GM18498 (cell line): Measurements from ENCODE around the gene TRIM9.

Source experiments
- ATAC-seq: cut with Tn5 transposase; IDR thresholded peaks from one replicate; pipeline ENCODE4 v1.9.1; 2021; ENCODE audit warnings: mild to moderate bottlenecking, moderate library complexity; ENCODE audit not compliant: unreplicated experiment

The TRIM9 gene

DNA sequence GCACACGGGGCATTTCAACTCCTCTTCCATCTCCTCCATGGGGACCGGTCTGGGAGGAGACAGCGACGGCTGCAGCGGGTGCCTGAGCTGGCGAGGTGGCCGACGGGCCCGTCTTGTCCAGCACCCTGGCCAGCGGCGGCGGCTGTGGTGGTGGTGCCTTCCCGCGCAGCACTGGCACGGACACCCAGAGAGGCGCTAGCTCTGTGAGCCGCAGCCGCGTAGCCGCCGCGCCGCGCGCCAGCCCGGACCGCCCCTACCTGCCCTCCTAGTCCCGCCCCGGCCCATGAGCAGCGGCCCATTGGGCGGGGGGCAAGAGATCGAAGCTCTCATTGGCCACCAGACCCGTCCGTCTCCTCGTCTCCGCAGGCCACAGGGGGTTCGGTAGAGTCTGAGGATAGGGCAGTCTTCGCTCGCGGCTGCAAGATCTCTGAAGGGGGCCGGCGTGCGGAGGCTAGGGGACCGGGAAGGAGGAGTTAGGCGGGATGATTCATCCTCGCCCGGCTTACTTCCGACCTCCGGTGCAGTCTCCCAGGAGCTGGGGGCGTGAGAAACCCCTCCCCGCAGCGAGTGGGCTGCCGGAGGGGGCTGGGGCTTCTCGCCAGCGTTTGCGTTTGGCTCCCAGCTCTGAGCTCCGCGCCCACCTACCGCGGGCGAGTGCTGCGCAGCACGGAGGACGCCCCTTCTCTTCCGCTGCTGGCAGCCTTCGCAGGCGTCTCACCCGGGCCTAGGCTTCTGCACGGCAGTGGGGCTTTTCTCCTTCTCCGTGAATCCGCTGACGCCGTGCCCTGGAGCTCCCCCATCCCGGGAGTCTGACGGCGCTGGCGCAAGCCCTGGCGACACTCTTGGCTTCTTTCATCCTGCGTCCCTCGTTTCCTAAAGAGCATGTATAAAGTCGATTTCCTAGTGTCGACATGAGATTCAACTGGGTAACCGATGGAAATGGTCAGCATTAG is at the start of gene TRIM9:
Gene TRIM9, minus strand, starts transcription at position 205 of the 953 bp plus-strand sequence. Its CDS starts 166 bp downstream, at position 39.
- ATAC-seq: peak; percentile 99

DNA sequence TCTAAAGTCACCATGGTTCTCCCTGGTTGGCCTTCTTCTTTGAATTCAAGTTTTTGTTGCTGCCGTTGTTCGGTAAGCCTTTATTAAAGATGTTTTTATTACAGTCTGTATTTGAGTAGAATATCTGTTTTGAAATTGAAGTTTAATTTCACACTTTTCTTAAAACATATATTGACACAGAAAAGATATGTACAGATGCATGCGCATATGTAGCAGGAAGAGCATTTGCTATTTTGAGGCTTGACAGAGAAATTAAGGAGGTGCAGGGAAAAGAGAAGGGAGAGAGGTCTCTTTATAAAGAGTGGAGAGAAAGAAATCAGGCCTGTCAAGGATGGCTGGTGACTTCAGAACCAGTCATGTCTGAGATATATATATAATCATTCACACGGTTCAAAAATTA is 46.0 kb upstream of the TRIM9 start:
- no peak for ATAC-seq

DNA sequence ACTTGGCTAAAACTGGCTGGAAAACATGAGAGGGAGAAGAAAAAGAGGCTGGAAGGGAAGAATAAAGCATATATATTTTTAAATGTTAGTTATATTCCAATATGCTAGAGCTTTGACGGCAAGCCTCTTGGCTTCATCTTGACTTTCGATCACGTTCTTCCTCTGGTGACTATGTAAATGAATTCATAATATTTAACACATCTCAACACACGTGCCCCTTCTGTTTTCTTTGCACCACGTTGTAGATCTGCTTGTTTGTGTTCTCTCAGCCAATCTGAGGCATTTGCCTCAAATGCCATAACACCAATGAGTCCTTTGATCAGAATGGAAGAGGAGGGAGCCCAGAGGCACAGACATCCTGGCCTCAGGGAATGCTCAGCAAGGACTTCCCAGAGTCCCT is 45.4 kb upstream of the TRIM9 start:
- ATAC-seq: no peak

DNA sequence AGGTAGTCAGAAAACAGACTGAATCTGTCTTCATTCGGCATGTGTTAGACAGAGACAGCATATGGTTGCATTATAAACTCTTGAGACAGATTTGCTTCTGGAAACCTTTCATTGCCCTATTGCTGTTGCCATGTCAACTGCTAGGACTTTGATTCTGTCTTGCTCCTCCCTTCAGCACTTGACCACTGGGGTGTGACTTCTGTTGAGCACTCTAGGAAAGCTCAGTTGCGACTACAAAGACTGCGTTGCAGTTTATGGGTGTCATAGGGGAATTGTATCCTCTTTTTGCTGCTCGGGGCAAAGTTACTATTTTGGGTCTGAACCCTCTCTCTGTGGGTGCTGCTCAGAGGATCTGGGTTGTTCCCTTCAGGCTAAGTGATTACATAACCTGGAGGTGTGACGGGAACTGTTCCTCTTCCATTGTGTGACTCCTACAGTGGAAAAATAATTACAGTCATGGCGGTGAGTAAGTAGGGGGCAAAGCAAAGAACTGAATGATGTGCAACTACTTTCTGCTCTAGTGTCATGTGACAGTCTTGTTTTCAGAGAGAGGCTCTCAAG is 44.3 kb upstream of the TRIM9 start:
- ATAC-seq: no peak

DNA sequence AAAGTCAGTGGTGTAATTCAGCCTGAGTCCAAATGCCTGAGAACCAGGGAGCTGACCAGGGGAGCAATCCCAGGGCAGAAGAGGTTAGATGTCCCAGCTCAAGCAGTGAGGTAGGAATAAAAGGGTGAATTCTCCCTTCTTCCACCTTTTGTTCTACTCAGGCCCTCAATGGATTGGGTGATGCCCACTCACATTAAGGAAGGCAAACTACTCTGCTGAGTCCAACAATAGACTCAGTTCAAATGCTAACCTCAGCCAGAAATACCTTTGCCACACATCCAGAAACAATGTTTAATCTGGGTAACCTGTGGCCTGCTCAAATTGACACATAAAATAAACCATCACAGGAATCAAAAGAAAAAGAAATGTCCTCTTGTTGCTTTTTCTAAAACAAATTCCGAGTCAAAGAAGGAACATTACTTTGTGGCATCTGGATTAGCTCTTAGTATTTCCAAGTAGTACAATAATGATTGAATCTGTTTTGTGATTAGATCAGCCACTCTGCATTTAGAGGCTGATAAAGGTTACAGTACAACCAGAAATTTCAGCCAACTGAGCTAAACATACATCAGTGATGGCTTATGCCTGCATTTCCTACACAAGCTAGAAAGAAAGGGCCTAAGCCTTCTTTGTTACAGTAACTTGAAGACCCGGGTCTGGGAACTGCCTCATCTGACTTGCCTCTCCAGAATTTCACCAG is 43.6 kb upstream of the TRIM9 start:
- no peak for ATAC-seq

DNA sequence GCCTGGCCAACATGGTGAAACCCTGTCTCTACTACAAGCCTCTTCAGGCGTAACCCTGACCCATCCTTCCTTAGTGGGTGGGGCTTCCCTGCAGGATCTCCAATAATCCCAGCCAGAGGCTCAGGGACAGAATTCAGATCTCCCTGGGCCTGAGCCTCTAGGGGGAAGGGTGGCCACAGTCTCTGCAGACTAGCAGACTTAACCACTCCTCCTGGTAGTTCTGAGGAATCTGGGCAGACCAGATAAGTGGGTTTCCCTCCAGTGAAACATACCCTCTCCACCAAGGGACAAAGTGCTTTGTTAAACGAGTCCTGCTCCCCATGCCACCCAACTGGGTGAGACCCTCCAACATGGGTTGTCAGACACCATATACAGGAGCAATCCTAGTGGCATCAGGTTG is 36.6 kb upstream of the TRIM9 start:
- ATAC-seq: no peak

DNA sequence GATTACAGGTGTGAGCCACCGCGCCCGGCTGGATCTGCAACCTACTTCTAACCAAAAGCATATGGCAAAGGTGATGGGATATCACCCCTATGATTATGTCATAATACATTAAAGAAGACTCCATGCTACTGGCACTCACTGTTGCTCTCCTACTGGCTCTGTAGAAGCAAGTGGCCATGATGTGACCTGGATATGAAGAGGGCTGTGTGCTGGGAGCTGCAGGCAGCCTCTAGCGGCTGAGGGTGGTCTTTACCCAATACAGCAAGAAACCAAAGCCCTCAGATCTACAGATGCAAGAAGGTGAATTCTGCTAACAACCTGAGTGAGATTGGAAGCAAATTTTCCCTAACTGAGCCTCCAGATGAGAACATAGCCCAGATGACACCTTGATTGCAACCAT is 34.2 kb upstream of the TRIM9 start:
- no peak for ATAC-seq

DNA sequence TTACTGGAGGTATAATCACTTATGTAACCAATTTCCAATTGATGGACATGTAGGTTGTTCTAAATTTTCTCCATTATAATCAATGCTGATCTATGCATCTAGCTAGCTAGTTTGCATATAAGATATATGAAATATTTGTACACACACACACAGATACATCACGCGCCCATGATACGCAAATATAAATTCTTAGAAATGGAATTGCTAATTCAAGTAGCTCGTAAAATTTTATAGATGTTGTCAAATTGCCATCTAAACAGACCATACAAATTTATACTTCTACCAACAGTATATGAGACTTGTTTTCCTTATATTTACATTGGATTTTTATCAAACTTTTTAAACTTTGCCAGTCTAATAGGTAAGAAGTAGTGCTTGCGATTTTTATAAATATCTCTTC is 29.1 kb upstream of the TRIM9 start:
- ATAC-seq: no peak

DNA sequence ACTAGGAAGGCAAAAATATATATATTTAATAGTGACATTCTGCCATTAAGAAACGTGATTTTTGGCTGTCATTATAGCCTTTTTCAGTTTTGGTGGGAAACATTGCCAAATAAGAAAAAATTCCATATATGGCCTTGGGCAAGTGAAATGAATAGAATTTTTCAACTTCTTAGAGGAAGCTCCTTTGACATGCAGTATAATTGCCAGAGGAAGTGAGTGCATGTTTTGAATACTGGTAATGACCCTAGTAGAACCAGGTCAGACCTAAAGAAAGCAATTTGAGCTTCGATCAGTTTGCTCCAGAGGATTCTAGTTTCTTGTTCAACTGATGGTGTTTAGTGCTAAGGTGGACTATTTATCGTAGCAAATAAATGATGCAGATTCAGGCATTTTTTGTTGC is 26.2 kb upstream of the TRIM9 start:
- ATAC-seq: no peak

DNA sequence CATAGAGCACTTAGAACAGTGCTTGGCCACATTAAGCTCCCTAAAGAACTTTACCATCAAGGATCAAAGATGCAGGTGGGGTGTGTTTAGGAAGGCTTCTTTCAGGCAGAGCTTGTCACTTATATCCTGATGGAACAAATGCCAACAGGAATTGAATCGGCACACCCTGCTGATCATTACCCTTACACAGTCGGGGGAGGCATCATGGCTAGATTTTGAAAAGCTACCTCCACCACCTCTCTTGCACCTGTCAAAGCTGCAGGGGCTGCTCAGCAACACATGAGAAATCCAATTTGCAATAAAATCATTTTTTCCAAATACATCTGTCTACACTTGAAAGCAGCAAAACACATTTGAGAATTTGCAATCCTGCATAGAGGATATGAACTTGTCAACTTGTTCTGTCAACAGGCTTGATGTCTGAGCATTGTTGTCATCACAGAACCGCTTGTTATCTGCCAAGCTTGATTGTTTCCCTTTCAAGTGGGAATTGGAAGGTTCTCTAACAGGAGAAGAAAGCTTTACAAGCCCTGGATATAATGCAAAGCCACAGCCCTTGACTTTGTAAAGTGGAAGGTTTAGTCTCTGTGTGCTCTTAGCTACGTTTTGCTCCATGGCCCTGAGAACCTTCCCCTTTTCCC is 24.6 kb upstream of the TRIM9 start:
- no peak for ATAC-seq

DNA sequence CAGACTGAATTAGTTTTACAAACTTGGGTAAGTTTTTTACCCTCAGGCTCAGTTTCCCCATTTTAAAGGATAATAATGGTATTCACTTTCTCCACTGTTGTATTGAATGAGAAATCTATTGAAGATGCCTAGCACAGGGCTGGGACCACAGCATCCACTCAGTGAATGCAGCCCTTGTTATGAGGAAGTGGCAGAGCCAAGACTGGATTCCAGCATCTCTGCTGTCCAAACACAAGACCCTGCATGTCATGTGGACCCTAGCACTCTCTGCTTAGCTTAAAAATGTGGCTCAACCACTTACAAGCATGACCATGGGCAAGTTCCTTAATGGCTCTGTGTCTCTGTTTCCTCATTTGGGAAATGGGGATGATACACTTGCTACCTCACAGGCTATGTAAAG is 24.1 kb upstream of the TRIM9 start:
- ATAC-seq: no peak

DNA sequence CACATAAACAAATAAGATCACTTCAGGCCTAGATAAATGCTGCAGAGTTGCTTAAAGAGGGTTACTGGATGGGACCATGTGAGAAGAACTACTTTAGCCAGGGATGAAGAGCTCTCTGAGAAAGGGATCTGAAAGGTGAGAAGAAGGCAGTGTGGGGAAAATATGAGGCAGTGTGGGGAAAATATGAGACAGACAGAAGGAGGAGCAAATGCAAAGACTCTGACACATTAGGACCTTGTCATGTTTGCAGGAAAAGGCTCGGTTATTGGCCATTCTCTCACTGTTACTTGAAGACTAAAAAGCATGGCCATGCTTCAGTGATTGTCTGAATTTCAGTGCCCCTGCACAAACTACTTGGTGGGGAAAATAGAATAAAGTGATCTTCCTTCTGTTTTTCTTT is 22.7 kb upstream of the TRIM9 start:
- no peak for ATAC-seq

DNA sequence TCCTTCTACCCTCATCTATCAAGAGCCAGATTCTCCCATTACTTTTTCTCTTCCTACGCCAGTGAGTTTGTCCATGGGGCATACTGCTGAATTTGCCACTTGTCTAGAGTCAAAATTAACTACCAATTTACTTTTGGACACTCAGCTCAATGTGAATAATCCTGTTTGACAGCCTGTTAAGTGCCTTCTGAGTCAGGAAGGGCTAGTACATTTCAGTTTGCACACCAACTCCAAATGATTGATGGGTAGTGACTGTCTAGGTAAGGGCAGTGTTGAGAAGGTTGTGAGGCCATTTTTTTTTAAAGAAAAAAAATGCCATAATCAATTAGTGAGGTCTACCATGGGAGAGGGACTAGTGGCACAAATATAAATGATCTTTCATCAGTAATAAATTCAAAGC is 21.8 kb upstream of the TRIM9 start:
- ATAC-seq: no peak

DNA sequence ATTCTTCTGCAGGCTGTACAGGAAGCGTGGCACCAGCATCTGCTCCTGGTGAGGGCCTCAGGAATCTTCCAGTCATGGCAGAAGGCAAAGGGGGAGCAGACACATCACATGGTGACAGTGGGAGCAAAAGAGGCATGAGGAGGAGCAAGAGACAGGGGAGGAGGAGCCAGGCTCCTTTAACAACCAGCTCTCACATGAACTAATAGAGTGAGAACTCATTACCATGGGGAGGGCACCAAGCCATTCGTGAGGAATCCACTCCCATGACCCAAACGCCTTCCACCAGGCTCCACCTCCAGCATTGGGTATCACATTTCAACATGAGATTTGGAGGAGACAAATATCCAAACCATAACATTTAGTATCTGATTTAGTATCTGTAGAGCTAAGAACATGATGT is 14.7 kb upstream of the TRIM9 start:
- ATAC-seq: no peak

DNA sequence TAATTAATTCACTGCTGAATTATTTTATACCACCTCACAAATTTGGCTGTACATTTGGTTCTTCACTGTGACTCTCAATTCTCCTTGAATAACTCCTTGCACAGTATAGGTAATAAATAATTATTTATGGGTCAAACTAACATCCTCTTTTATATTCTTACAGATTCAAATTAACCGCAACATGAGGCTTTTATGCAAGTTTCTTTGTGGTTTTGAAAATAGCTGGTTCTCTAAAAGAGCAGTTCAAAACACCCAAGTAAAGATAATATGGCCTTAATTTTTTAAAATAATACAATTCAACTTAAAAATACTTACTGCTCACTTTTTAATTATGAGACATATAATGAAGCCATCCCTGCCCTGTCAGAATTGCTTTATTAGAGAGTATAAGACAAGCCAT is 12.9 kb upstream of the TRIM9 start:
- no peak for ATAC-seq

DNA sequence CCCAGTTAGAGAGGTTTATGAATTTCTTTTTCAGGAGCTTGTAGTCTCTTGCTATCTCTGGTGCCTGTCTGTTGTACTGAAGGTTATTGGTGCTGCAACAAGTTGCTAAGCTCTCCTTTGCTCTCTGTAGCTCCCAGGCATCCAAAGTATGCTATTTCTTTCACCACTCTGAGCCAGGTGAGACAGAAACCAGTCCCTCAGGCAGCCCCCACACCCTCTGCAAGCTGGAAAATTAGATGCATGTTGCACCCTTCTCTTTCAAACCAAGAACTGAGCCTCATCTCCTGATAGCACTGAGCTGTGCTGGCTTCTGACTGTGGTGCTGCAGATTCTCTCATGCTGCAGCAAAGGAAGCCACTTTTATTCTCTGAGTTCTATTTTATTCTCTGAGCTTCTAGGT is 9.6 kb upstream of the TRIM9 start:
- no peak for ATAC-seq

DNA sequence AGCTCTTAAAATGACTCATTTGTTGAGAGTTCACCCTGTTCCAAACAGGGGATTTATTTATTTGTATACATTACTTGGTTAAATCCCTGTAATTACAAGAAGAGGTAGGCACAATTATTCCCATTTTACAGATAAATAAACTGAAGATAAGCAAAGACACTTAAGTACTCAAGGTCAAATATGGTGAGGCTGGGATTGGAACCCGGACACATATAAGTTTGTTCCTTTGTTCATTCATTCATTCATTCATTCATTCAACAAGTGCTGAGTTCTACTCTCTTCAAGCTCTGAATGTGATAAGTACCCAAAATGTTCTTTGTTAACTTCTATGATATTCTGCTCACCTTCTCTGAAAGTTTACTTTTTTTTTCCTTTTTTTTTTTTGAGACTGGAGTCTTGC is 2.4 kb upstream of the TRIM9 start:
- ATAC-seq: no peak

DNA sequence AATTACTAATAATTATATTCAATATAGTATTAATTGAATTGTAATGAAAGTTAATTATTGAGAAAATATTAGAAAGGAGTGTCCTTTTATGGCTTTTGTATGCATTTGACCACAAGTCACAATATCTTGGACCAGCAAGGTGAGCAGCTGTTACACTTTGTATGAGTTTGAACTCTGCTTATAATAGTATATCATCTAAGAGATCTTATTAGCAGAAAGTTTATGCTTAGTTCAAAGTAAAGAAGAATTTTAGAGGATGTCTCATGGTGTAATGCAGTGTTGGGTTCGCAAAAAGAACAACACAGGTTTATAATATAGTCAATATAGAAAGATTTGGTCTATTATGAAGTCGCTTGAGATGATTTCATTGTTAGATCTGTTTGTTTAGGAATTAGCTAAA is 2.0 kb upstream of the TRIM9 start:
- no peak for ATAC-seq

DNA sequence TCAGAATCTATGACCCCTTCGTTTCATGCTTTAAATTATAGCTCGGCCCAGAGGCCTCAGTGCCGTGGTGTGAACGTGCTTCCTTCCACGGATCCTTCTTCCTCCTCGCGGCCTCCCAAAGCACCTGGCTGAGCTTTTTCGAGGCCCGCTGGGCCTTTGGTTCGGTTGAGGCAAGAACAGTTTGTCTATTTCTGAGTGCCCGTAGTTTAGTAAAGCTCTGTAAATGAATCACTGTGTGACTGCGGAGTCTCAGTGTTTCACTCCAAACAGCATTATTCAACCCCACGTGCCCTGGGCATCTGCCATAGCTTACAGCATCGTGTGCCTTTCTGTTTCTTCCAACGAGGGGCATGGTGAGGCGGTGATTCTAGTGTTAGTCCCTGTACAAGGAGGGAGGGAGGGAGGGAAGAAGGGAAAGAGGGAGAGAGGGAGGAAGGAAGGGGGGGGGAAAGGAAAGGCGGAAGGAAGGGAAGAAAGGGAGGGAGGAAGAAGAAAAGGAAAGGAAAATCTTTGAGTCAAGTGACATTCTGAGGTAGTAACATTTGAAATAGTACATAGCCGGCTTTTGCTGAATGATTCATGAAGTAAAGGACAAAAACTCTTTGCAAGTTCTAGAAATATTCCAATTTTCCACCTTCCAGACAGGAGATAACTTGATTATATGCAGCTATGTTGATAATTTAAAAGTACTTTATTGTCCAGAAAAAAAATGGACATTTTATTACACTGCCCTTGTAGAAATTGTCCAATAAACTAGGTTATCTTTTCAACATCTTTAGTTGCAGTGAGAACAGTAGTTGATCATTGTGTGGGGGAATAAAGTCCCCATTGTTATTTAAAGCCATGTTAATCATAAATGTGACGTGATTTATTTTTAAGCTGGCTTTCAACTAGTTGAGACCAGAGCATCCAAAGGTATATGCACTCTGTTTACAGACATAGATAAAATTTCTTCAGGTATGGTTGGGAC is 1.2 kb upstream of the TRIM9 start:
- ATAC-seq: no peak

DNA sequence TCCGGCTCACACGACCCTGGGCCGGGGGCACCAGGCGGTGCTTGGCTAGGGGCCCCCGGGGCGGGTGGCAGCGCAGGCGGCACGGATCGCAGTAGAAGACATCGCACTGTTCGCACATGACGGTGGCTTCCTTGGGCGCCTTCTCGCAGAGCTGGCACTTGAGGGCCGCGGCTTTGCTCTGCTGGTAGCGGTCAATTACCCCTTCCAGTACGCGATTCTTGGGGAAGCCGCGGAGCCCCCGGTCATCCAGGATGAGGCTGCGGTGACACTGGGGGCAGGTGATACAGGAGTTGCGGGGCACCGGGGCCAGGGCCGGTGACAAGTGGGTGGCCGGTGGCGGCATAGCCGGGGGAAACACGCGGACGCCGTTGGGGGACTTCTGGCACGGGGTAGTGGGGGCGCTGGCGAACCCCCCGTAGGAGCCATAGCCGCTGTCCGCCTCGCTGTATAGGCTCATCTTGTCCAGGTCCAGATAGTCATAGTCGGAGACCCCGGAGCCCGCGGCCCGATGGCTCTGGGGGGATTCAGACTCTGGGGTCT is 553 bp downstream of the TRIM9 start:
- no peak for ATAC-seq
